ENCODE results near the gene PLAAT1.

DNA sequence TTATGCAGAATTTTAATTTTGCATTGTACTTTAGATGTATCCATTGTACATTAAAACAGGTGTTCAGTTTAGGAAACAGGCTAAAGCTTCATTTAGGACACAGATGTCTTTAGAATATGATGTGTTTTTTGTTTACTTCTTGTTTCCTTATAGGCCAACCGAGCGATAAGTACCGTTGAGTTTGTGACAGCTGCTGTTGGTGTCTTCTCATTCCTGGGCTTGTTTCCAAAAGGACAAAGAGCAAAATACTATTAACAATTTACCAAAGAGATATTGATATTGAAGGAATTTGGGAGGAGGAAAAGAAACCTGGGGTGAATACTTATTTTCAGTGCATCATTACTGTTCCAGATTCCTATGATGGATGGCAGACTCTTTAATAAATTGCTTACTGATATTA lies 29.4 kb downstream of the PLAAT1 start:
- no peak for TF ChIP-seq POLR2AphosphoS5 (IDR thresholded peaks at IDR 0.05; ENCODE audit: low read depth, low read length)
- TF ChIP-seq POLR2A (IDR thresholded peaks at IDR 0.05; ENCODE audit: low read depth, low read length): no peak
- TF ChIP-seq TAF1 (IDR thresholded peaks at IDR 0.05; ENCODE audit: borderline replicate concordance, low read depth, low read length): no peak

Measured in GM12892 (cell line).